ENCODE results near the gene KRTAP10-5. TPM values are rescaled to one million over a fixed set of nuclear protein-coding genes. Genes with fewer than 3 reads are reported as not detected.
"Not testable (repeated sequence)": the region's sequence is repeated elsewhere in the genome, so short reads cannot be mapped to it uniquely, and the experiment has no call there.

The KRTAP10-5 gene
- total RNA-seq, 4 donors from 2014 or later, result not detected

GRCh38 chr21:44613386-44614155, 33.2 kb upstream of the KRTAP10-5 start:
- H3K9me3 ChIP-seq, result peaks cover 0 to 40% (median 0%) of the 10 kb centered on the region in 4 donors
- H3K4me1 ChIP-seq, result no peaks in the 10 kb centered on the region
- WGBS, 2 donors, result 85 to 86% methylated on average over 25 to 26 of the region's 26 CpGs
- no peaks in the 10 kb centered on the region for H3K36me3 ChIP-seq
- DNase-seq (ENCODE audit: low spot score in 2 of 2), result no peak
- H3K4me3 ChIP-seq, result no peak overlapping the region
- H3K27me3 ChIP-seq, result no peaks in the 10 kb centered on the region
- no peak overlapping the region for H3K27ac ChIP-seq
- TF ChIP-seq EP300 (IDR thresholded peaks at IDR 0.05), result no peak
- no peak for TF ChIP-seq POLR2A (IDR thresholded peaks at IDR 0.05)
- no peak for TF ChIP-seq CTCF (IDR thresholded peaks at IDR 0.05)

DNA sequence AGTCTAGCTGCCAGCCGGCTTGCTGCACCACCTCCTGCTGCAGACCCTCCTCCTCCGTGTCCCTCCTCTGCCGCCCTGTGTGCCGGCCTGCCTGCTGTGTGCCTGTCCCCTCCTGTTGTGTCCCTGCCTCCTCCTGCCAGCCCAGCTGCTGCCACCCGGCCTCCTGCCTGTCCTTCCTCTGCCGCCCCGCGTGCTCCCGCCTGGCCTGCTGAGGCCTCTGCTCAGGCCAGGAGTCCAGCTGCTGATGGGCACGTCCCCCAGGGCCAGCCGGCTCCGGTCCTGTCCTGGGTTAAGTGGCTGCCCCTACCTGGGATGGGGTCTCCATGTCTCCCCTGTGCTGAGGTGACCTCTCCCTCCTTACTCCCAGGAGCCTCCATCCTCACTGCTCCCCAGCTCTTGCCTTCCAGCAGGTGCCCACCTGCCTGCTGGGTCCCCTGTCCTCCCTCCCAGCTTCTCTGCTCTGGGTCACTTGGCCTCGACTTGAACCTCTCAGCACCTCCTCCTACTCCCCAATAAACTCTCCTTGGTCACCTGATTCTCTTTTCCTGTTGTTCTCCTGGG, 32.3 kb upstream of the KRTAP10-5 start:
- H3K27me3 ChIP-seq, result no peaks in the 10 kb centered on the region
- WGBS, 2 donors, result 81 to 85% methylated on average over 10 to 13 of the region's 13 CpGs
- H3K27ac ChIP-seq, result no peak overlapping the region
- H3K36me3 ChIP-seq, result no peaks in the 10 kb centered on the region
- TF ChIP-seq POLR2A (IDR thresholded peaks at IDR 0.05), result no peak
- no peak for TF ChIP-seq EP300 (IDR thresholded peaks at IDR 0.05)
- no peak for TF ChIP-seq CTCF (IDR thresholded peaks at IDR 0.05)
- peaks cover 0 to 42% (median 0%) of the 10 kb centered on the region in 4 donors for H3K9me3 ChIP-seq
- no peak overlapping the region for H3K4me3 ChIP-seq
- no peak for DNase-seq (ENCODE audit: low spot score in 2 of 2)
- no peaks in the 10 kb centered on the region for H3K4me1 ChIP-seq

- no peak for DNase-seq (ENCODE audit: low spot score in 2 of 2)
- TF ChIP-seq POLR2A (IDR thresholded peaks at IDR 0.05) (no peak), EP300 (IDR thresholded peaks at IDR 0.05) (no peak), CTCF (IDR thresholded peaks at IDR 0.05) (no peak)
- Histone ChIP-seq H3K36me3 (no peaks in the 10 kb centered on the region), H3K4me3 (no peak within 1 kb of the TSS), H3K9me3 (peaks cover 0 to 42% (median 0%) of the 10 kb centered on the region in 4 donors), H3K4me1 (no peaks in the 10 kb centered on the region), H3K27ac (no peak within 1 kb of the TSS), H3K27me3 (no peaks in the 10 kb centered on the region)
- WGBS, 2 donors, result 85 to 90% methylated on average over 7 to 8 of the region's 8 CpGs
These were observed 31.7 kb upstream of the KRTAP10-5 start, which contains the start of gene KRTAP10-8 for GRCh38 chr21:44612029-44612486. KRTAP10-8 (plus strand) TSS chr21:44612079; CDS start chr21:44612101, 22 bp downstream.

DNA sequence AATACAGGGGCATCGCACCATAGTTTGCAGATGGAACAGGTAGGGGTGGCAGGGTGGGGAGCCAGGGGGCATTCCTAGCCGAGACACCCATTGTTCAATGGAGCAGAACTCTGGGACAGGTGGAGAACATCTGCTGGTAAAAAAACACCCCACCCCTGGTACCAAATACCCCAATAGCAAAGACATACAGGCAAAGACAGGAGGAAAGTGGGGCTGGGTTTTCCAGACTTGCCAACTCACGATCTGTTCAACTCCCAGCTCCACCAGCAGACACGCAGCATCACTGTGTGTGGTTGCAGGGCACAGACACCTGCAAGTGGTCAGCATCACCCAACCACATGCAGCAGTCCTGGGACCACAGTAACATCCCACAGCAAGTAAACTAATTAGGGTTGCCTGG, 31.1 kb upstream of the KRTAP10-5 start:
- no peak overlapping the region for H3K27ac ChIP-seq
- no peak for TF ChIP-seq POLR2A (IDR thresholded peaks at IDR 0.05)
- TF ChIP-seq EP300 (IDR thresholded peaks at IDR 0.05), result no peak
- 84 to 89% methylated on average over 4 of the region's 4 CpGs for WGBS, 2 donors
- H3K27me3 ChIP-seq, result no peaks in the 10 kb centered on the region
- no peaks in the 10 kb centered on the region for H3K4me1 ChIP-seq
- DNase-seq (ENCODE audit: low spot score in 2 of 2), result no peak
- no peaks in the 10 kb centered on the region for H3K36me3 ChIP-seq
- peaks cover 0 to 42% (median 0%) of the 10 kb centered on the region in 4 donors for H3K9me3 ChIP-seq
- H3K4me3 ChIP-seq, result no peak overlapping the region

DNA sequence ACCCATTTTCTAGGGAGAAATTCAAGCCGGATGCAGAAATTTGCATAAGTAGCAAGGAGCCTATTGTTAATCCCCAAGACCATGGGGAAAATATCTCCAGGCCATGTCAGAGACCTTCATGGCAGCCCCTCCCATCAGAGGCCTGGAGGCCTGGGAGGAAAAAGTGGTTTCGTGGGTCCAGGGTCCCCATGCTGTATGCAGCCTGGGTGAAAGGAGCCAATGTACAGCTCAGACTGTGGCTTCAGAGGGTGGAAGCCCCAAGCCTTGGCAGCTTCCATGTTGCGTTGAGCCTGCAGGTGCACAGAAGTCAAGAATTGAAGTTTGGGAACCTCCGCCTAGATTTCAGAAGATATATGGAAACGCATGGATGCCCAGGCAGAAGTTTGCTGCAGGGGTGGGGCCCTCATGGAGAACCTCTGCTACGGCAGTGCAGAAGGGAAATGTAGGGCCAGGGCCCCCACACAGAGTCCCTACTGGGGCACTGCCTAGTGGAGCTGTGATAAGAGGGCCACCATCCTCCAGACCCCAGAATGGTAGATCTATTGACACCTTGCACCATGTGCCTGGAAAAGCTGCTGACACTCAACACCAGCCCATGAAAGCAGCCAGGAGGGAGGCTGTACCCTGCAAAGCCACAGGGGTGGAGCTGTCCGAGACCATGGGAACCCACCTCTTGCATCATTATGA, 29.9 kb upstream of the KRTAP10-5 start:
- WGBS, 2 donors, result 92 to 93% methylated on average over 7 of the region's 7 CpGs
- not testable (repeated sequence) for H3K4me1 ChIP-seq; DNase-seq (ENCODE audit: low spot score in 2 of 2); H3K36me3 ChIP-seq; H3K27me3 ChIP-seq; H3K4me3 ChIP-seq; H3K27ac ChIP-seq
- peaks cover 0 to 47% (median 0%) of the 10 kb centered on the region in 4 donors for H3K9me3 ChIP-seq

DNA sequence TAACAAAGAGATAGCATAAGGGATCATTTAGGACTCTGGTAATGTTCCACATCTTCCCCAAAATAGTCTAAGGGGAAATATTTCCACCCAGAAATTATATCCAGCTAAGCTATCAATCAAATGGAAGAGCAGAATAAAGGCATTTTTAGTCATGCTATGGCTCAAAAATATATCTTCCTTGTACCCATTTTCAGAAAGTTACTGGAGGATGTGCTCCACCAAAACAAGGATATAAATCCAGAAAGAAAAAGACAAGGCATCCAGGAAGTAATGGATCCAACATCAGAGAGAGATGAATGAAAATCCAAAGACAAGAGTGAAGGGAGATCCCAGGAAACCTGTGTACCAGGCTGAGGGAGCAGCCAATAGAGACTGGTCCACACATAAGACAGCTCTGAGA, 28.8 kb upstream of the KRTAP10-5 start:
- no peak for TF ChIP-seq CTCF (IDR thresholded peaks at IDR 0.05)
- TF ChIP-seq POLR2A (IDR thresholded peaks at IDR 0.05), result no peak
- TF ChIP-seq EP300 (IDR thresholded peaks at IDR 0.05), result no peak

More for the DNA sequence above, 28.8 kb upstream of the KRTAP10-5 start:
- no peak overlapping the region for H3K27ac ChIP-seq
- H3K9me3 ChIP-seq, result peaks cover 0 to 51% (median 0%) of the 10 kb centered on the region in 4 donors
- H3K36me3 ChIP-seq, result no peaks in the 10 kb centered on the region
- DNase-seq (ENCODE audit: low spot score in 2 of 2), result no peak
- H3K4me3 ChIP-seq, result no peak overlapping the region
- H3K27me3 ChIP-seq, result no peaks in the 10 kb centered on the region
- H3K4me1 ChIP-seq, result no peaks in the 10 kb centered on the region

Measured in tibial nerve (tissue), 4 donors.